HFF-Myc (cell line): Measurements from ENCODE around the gene CYP27B1.

ENCODE experiments used
- DNase-seq: peaks from one replicate; pipeline ENCODE4 v3.0.0-alpha.2; 2011; ENCODE audit warnings: low read depth; ENCODE audit errors: extremely low read depth
- H3K4me3 ChIP-seq: replicated peaks from 2 replicates; pipeline ENCODE4 v1.5.1; 2011; ENCODE audit warnings: low read depth, mild to moderate bottlenecking, control low read depth, low read length
- CTCF ChIP-seq: IDR thresholded peaks from 2 replicates; pipeline ENCODE4 v1.5.1; 2012; ENCODE audit warnings: mild to moderate bottlenecking, low read depth, low read length, control low read depth; ENCODE audit errors: missing control alignments

CYP27B1 gene

GRCh38 chr12:57781244-57781643 is 14.4 kb upstream of the CYP27B1 start:
- TF ChIP-seq CTCF = no peak
- DNase-seq = no peak
- H3K4me3 ChIP-seq = no peak overlapping the region

DNA sequence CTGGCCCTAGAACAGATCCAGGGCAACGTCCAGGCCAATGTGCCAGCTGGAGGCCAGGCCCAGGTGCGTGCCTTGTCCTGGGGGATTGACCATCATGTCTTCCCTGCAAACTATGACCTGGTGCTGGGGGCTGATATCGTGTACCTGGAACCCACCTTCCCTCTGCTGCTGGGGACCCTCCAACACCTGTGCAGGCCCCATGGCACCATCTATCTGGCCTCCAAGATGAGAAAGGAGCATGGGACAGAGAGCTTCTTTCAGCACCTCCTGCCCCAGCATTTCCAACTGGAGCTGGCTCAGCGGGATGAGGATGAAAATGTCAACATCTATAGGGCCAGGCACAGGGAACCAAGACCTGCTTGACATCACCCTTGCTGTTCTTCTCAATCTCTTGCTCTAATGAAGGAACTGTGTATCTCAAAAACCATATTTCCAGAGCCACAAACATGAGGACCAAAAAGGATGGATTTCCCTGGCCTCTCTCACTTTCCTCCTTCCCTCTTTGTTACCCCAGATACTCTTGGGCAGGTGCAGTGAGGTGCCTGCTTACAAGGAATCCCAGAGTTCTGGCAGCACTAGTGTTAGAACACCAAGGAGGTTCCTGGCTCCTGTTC is 13.5 kb upstream of the CYP27B1 start:
- no peak for DNase-seq
- H3K4me3 ChIP-seq = no peak overlapping the region
- no peak for TF ChIP-seq CTCF

GRCh38 chr12:57779736-57780135 is 12.9 kb upstream of the CYP27B1 start:
- no peak overlapping the region for H3K4me3 ChIP-seq
- TF ChIP-seq CTCF = no peak
- DNase-seq = no peak

GRCh38 chr12:57777911-57778310 is 11.0 kb upstream of the CYP27B1 start:
- no peak for TF ChIP-seq CTCF
- DNase-seq = no peak
- no peak overlapping the region for H3K4me3 ChIP-seq

GRCh38 chr12:57777367-57777766 is 10.5 kb upstream of the CYP27B1 start:
- no peak for TF ChIP-seq CTCF
- DNase-seq = no peak
- no peak overlapping the region for H3K4me3 ChIP-seq

GRCh38 chr12:57776247-57776587 is 9.3 kb upstream of the CYP27B1 start:
- no peak for DNase-seq
- no peak for TF ChIP-seq CTCF
- H3K4me3 ChIP-seq = no peak overlapping the region
